ENCODE data around the gene CCDC78.
"Not testable (repeated sequence)": the region's sequence is repeated elsewhere in the genome, so short reads cannot be mapped to it uniquely, and the experiment has no call there.

The CCDC78 gene

GRCh38 chr16:695355-696089 is 30.7 kb downstream of the CCDC78 start:
- peak in 2 of 56 donors; percentile 25 to 32 for DNase-seq

- no peak for DNase-seq
Observed at GRCh38 chr16:694863-695354, 31.3 kb downstream of the CCDC78 start.

GRCh38 chr16:694187-694862 is 31.9 kb downstream of the CCDC78 start:
- no peak for DNase-seq

GRCh38 chr16:693766-694165 is 32.5 kb downstream of the CCDC78 start:
- no peak for DNase-seq

- DNase-seq = no peak
Observed at GRCh38 chr16:693364-693763, 32.9 kb downstream of the CCDC78 start.

GRCh38 chr16:692356-693108 is 33.7 kb downstream of the CCDC78 start:
- DNase-seq = no peak

GRCh38 chr16:691242-691641 is 35.0 kb downstream of the CCDC78 start:
- DNase-seq = not testable (repeated sequence)

- DNase-seq = no peak
Observed at GRCh38 chr16:689175-689897, 36.9 kb downstream of the CCDC78 start.

GRCh38 chr16:687499-687898 is 38.7 kb downstream of the CCDC78 start:
- DNase-seq = no peak

GRCh38 chr16:686459-687260 is 39.6 kb downstream of the CCDC78 start:
- no peak for DNase-seq

GRCh38 chr16:685967-686366 is 40.3 kb downstream of the CCDC78 start:
- peak in 1 of 56 donors; percentile 20 for DNase-seq

GRCh38 chr16:684961-685696 is 41.1 kb downstream of the CCDC78 start:
- DNase-seq = peak in 1 of 56 donors; percentile 31

GRCh38 chr16:684071-684794 is 42.0 kb downstream of the CCDC78 start, which contains the start of gene JMJD8:
JMJD8 (minus strand) TSS chr16:684334; CDS start chr16:684319, 15 bp downstream.
- peak; percentile 72 to 97 (median 92) for DNase-seq

GRCh38 chr16:683396-684070 is 42.7 kb downstream of the CCDC78 start:
- DNase-seq = no peak

- DNase-seq = no peak
Observed at GRCh38 chr16:682493-683395, 43.5 kb downstream of the CCDC78 start.

- DNase-seq = no peak
Observed at GRCh38 chr16:681746-682427, 44.4 kb downstream of the CCDC78 start.

Data from nucleus accumbens (tissue), 56 donors.